HepG2 (cell line): ENCODE results near the gene CASP6. TPM values are rescaled to one million over a fixed set of nuclear protein-coding genes. Genes with fewer than 3 reads are reported as not detected.

Experiments
- AGO2 ChIP-seq: fragments of 200-400 bp; formaldehyde crosslinking; optimal IDR thresholded peaks from 2 replicates; pipeline ENCODE3; 2017; ENCODE audit warnings: mild to moderate bottlenecking, low read depth, low read length, moderate library complexity
- AKNA ChIP-seq: sonication (generic); formaldehyde crosslinking; IDR thresholded peaks from 2 replicates; pipeline ENCODE4 v1.4.0; 2020; ENCODE audit warnings: missing genetic modification reagents, borderline replicate concordance
- ATF7-NPFF ChIP-seq: sonication (generic); formaldehyde crosslinking; IDR thresholded peaks from 2 replicates; pipeline ENCODE4 v1.8.1; 2023; ENCODE audit warnings: mild to moderate bottlenecking, low read depth, missing genetic modification reagents, moderate library complexity
- CAMTA2 ChIP-seq: sonication (generic); formaldehyde crosslinking; IDR thresholded peaks from 2 replicates; pipeline ENCODE4 v1.4.0; 2020; ENCODE audit warnings: mild to moderate bottlenecking, missing genetic modification reagents, borderline replicate concordance
- FOXO1 ChIP-seq: sonication (generic); formaldehyde crosslinking; IDR thresholded peaks from 2 replicates; pipeline ENCODE4 v1.4.0; 2020; ENCODE audit warnings: missing genetic modification reagents
- GABPB1 ChIP-seq: IDR thresholded peaks from 2 replicates; pipeline ENCODE4 v1.6.1; 2016; ENCODE audit warnings: mild to moderate bottlenecking, missing genetic modification reagents, moderate library complexity, missing compliant biosample characterization
- GATAD1 ChIP-seq: IDR thresholded peaks from 2 replicates; pipeline ENCODE4 v1.6.1; 2016; ENCODE audit warnings: missing genetic modification reagents, missing compliant biosample characterization
- MEF2D ChIP-seq: sonication (generic); formaldehyde crosslinking; IDR thresholded peaks from 2 replicates; pipeline ENCODE4 v1.5.1; 2020; ENCODE audit warnings: mild to moderate bottlenecking, missing genetic modification reagents
- NFE2 ChIP-seq: sonication (generic); formaldehyde crosslinking; IDR thresholded peaks from 2 replicates; pipeline ENCODE4 v1.4.0; 2020; ENCODE audit warnings: missing genetic modification reagents
- NR2F1 ChIP-seq, 2 experiments: fragments of 450-650 bp in 1 of 2; formaldehyde crosslinking in 1 of 2; IDR thresholded peaks; 2 replicates each; pipeline versions ENCODE4 v1.5.0 to v1.6.1; 2016 to 2020; ENCODE audit warnings: mild to moderate bottlenecking in 1 of 2, missing compliant biosample characterization in 1 of 2, missing genetic modification reagents in 1 of 2, moderate library complexity in 1 of 2
- RAD51 ChIP-seq: fragments of 450-650 bp; IDR thresholded peaks from 2 replicates; pipeline ENCODE4 v1.6.1; 2016; ENCODE audit warnings: borderline replicate concordance
- SP2 ChIP-seq: sonication (generic); formaldehyde crosslinking; IDR thresholded peaks from 2 replicates; pipeline ENCODE4 v1.5.1; 2020; ENCODE audit warnings: mild to moderate bottlenecking, missing genetic modification reagents
- TBX3 ChIP-seq: fragments of 450-650 bp; IDR thresholded peaks from 2 replicates; pipeline ENCODE4 v1.6.1; 2017; ENCODE audit warnings: antibody characterized with exemption, mild to moderate bottlenecking, inconsistent platforms, borderline replicate concordance
- ZBED4 ChIP-seq: sonication (generic); formaldehyde crosslinking; IDR thresholded peaks from 2 replicates; pipeline ENCODE4 v1.4.0; 2020; ENCODE audit warnings: missing genetic modification reagents, borderline replicate concordance
- ZMYM3 ChIP-seq: sonication (generic); formaldehyde crosslinking; IDR thresholded peaks from 2 replicates; pipeline ENCODE4 v1.5.1; 2020; ENCODE audit warnings: mild to moderate bottlenecking, missing genetic modification reagents
- ZNF343 ChIP-seq: sonication (generic); formaldehyde crosslinking; IDR thresholded peaks from 2 replicates; pipeline ENCODE4 v1.4.0; 2020; ENCODE audit warnings: mild to moderate bottlenecking, missing genetic modification reagents
- ZNF354B ChIP-seq: sonication (generic); formaldehyde crosslinking; IDR thresholded peaks from 2 replicates; pipeline ENCODE4 v1.8.0; 2022; ENCODE audit warnings: mild to moderate bottlenecking, missing genetic modification reagents
- ZNF460 ChIP-seq: sonication (generic); formaldehyde crosslinking; IDR thresholded peaks from 2 replicates; pipeline ENCODE4 v1.5.1; 2020; ENCODE audit warnings: missing genetic modification reagents, mild to moderate bottlenecking, borderline replicate concordance
- ZNF543 ChIP-seq: sonication (generic); formaldehyde crosslinking; IDR thresholded peaks from 2 replicates; pipeline ENCODE4 v1.4.0; 2020; ENCODE audit warnings: mild to moderate bottlenecking, missing genetic modification reagents
- ZNF550 ChIP-seq: sonication (generic); formaldehyde crosslinking; IDR thresholded peaks from 2 replicates; pipeline ENCODE4 v1.4.0; 2020; ENCODE audit warnings: mild to moderate bottlenecking, missing genetic modification reagents, borderline replicate concordance
- ZNF556 ChIP-seq: sonication (generic); formaldehyde crosslinking; IDR thresholded peaks from 2 replicates; pipeline ENCODE4 v1.4.0; 2020; ENCODE audit warnings: mild to moderate bottlenecking, missing genetic modification reagents, borderline replicate concordance
- ZNF703 ChIP-seq: sonication (generic); formaldehyde crosslinking; IDR thresholded peaks from 2 replicates; pipeline ENCODE4 v1.5.1; 2020; ENCODE audit warnings: missing genetic modification reagents, mild to moderate bottlenecking, moderate library complexity, borderline replicate concordance
- polyA plus RNA-seq, 8 experiments: library from polyadenylated mRNA; depleted of rRNA in 3 of 8; stranded (reverse) in 7 of 8; unstranded in 1 of 8; fragments of >200 nt; fragmentation: Illumina TruSeq in 4 of 8; extraction: Trizol in 4 of 8; gene quantifications; 2 replicates each; pipeline versions ENCODE4 v1.2.1 to v1.2.3, GENCODE V29; 2011 to 2016; ENCODE audit warnings: low read depth in 4 of 8, missing spikeins in 1 of 8, mixed read lengths in 1 of 8; ENCODE audit not compliant: insufficient read depth in 1 of 8
- total RNA-seq, 5 experiments: library from RNA; depleted of rRNA; stranded (reverse); fragments of >200 nt; fragmentation: Illumina TruSeq; extraction: Trizol; gene quantifications; 2 replicates each; pipeline ENCODE4 v1.2.3, GENCODE V29; 2016; ENCODE audit warnings: low read depth in 1 of 5

Gene CASP6
- total and polyA plus RNA-seq, 2 of the 13 experiments (the other 11 are each of a cell fraction or from before 2014, with no cell fraction given): 19.7 to 34.6 TPM

GRCh38 chr4:109702950-109703663 lies at the start of gene CASP6 (continued):
- TF ChIP-seq RAD51 (no peak), GABPB1 (CRISPR knock-in tag) (peak; percentile 66; the same call in 1 of the 2 replicates), ZMYM3 (CRISPR knock-in tag) (no peak), ZNF343 (CRISPR knock-in tag) (no peak), NR2F1 (CRISPR knock-in tag; IDR thresholded peaks at IDR 0.05) (no peak), NFE2 (no peak), AGO2 (peak; percentile 54), SP2 (CRISPR knock-in tag) (no peak), GATAD1 (no peak), TBX3 (no peak), ZNF354B (no peak), CAMTA2 (no peak), ZBED4 (peak; percentile 58; the same call in 1 of the 2 replicates), ATF7-NPFF (peak; percentile 44; the same call in 1 of the 2 replicates), AKNA (CRISPR knock-in tag) (no peak), ZNF556 (CRISPR knock-in tag) (no peak), MEF2D (CRISPR knock-in tag) (no peak), ZNF550 (CRISPR knock-in tag) (no peak), ZNF460 (CRISPR knock-in tag) (no peak), ZNF703 (CRISPR knock-in tag) (no peak), FOXO1 (CRISPR knock-in tag) (0 out of 2 replicates have a peak, but pooled peaks have one; percentile 6), ZNF543 (CRISPR knock-in tag) (0 out of 2 replicates have a peak, but pooled peaks have one; percentile 23)
